ENCODE results near the gene DENND4C. TPM values are rescaled to one million over a fixed set of nuclear protein-coding genes. Genes with fewer than 3 reads are reported as not detected.

The DENND4C gene
- total and polyA plus RNA-seq, 2 donors (not counting 1 experiment from before 2014, with no cell fraction given) = 27.4 to 87.0 TPM

- DNase-seq (ENCODE audit: low read depth in 2 of 2) = peak; percentile 86 to 94
- H3K9ac ChIP-seq (ENCODE audit: insufficient read depth, low read length) = peak overlapping the region; percentile 27
- no peaks in the 10 kb centered on the region for H3K27me3 ChIP-seq (ENCODE audit: control insufficient read depth, insufficient read depth, low read length)
- H3K9me3 ChIP-seq (ENCODE audit: control insufficient read depth, insufficient read depth, low read depth, low read length) = no peaks in the 10 kb centered on the region
- H3K36me3 ChIP-seq (ENCODE audit: control insufficient read depth, insufficient read depth, low read length) = no peaks in the 10 kb centered on the region
- TF ChIP-seq EZH2 (IDR thresholded peaks at IDR 0.05; ENCODE audit: low read length, missing control alignments) (no peak), CTCF (conservative IDR thresholded peaks at IDR 0.05 in 1 of 2, IDR thresholded peaks at IDR 0.05 in 1 of 2; ENCODE audit: low read depth in 1 of 2, low read length in 2 of 2) (no peak)
- no peaks in the 10 kb centered on the region for H4K20me1 ChIP-seq (ENCODE audit: control insufficient read depth, extremely low read depth, insufficient read depth, low read length)
- peak overlapping the region; percentile 52 for H3K4me2 ChIP-seq (ENCODE audit: extremely low read depth, insufficient read depth, low read length)
- H3K27ac ChIP-seq (ENCODE audit: insufficient read depth, low read length) = peak overlapping the region; percentile 69
- no peak overlapping the region for H3K4me3 ChIP-seq (replicated peaks in 1 of 4; ENCODE audit: control extremely low read depth in 1 of 4, insufficient read depth in 1 of 4, low read depth in 3 of 4, low read length in 4 of 4)
- H3K4me1 ChIP-seq (ENCODE audit: control insufficient read depth, extremely low read depth, insufficient read depth, low read length) = peaks cover 5% of the 10 kb centered on the region
- H3K79me2 ChIP-seq (ENCODE audit: control insufficient read depth, insufficient read depth, low read length) = no peaks in the 10 kb centered on the region
- peak overlapping the region; percentile 51 for H2AFZ ChIP-seq (ENCODE audit: low read length)
These were observed 46.2 kb upstream of the DENND4C start for GRCh38 chr9:19184144-19184917.

- TF ChIP-seq EZH2 (IDR thresholded peaks at IDR 0.05; ENCODE audit: low read length, missing control alignments) (no peak), CTCF (conservative IDR thresholded peaks at IDR 0.05 in 1 of 2, IDR thresholded peaks at IDR 0.05 in 1 of 2; ENCODE audit: low read depth in 1 of 2, low read length in 2 of 2) (no peak)
These were observed 45.3 kb upstream of the DENND4C start for GRCh38 chr9:19185191-19185590.

GRCh38 chr9:19186232-19186631, 44.3 kb upstream of the DENND4C start:
- no peak overlapping the region for H3K9ac ChIP-seq (ENCODE audit: insufficient read depth, low read length)
- no peak overlapping the region for H3K4me3 ChIP-seq (replicated peaks in 1 of 4; ENCODE audit: control extremely low read depth in 1 of 4, insufficient read depth in 1 of 4, low read depth in 3 of 4, low read length in 4 of 4)
- H3K27me3 ChIP-seq (ENCODE audit: control insufficient read depth, insufficient read depth, low read length) = no peaks in the 10 kb centered on the region
- DNase-seq (ENCODE audit: low read depth in 2 of 2) = no peak
- TF ChIP-seq EZH2 (IDR thresholded peaks at IDR 0.05; ENCODE audit: low read length, missing control alignments) = no peak
- no peak for TF ChIP-seq CTCF (conservative IDR thresholded peaks at IDR 0.05 in 1 of 2, IDR thresholded peaks at IDR 0.05 in 1 of 2; ENCODE audit: low read depth in 1 of 2, low read length in 2 of 2)
- no peaks in the 10 kb centered on the region for H3K36me3 ChIP-seq (ENCODE audit: control insufficient read depth, insufficient read depth, low read length)
- no peak overlapping the region for H3K27ac ChIP-seq (ENCODE audit: insufficient read depth, low read length)
- H3K9me3 ChIP-seq (ENCODE audit: control insufficient read depth, insufficient read depth, low read depth, low read length) = no peaks in the 10 kb centered on the region
- peaks cover 5% of the 10 kb centered on the region for H3K4me1 ChIP-seq (ENCODE audit: control insufficient read depth, extremely low read depth, insufficient read depth, low read length)
- no peak overlapping the region for H2AFZ ChIP-seq (ENCODE audit: low read length)
- H3K4me2 ChIP-seq (ENCODE audit: extremely low read depth, insufficient read depth, low read length) = no peak overlapping the region
- no peaks in the 10 kb centered on the region for H4K20me1 ChIP-seq (ENCODE audit: control insufficient read depth, extremely low read depth, insufficient read depth, low read length)
- no peaks in the 10 kb centered on the region for H3K79me2 ChIP-seq (ENCODE audit: control insufficient read depth, insufficient read depth, low read length)

More at GRCh38 chr9:19185191-19185590, 45.3 kb upstream of the DENND4C start:
- Histone ChIP-seq H3K36me3 (ENCODE audit: control insufficient read depth, insufficient read depth, low read length) (no peaks in the 10 kb centered on the region), H3K4me3 (replicated peaks in 1 of 4; ENCODE audit: control extremely low read depth in 1 of 4, insufficient read depth in 1 of 4, low read depth in 3 of 4, low read length in 4 of 4) (no peak overlapping the region), H2AFZ (ENCODE audit: low read length) (no peak overlapping the region), H4K20me1 (ENCODE audit: control insufficient read depth, extremely low read depth, insufficient read depth, low read length) (no peaks in the 10 kb centered on the region), H3K9ac (ENCODE audit: insufficient read depth, low read length) (no peak overlapping the region), H3K4me2 (ENCODE audit: extremely low read depth, insufficient read depth, low read length) (no peak overlapping the region), H3K79me2 (ENCODE audit: control insufficient read depth, insufficient read depth, low read length) (no peaks in the 10 kb centered on the region), H3K9me3 (ENCODE audit: control insufficient read depth, insufficient read depth, low read depth, low read length) (no peaks in the 10 kb centered on the region), H3K27me3 (ENCODE audit: control insufficient read depth, insufficient read depth, low read length) (no peaks in the 10 kb centered on the region), H3K27ac (ENCODE audit: insufficient read depth, low read length) (no peak overlapping the region), H3K4me1 (ENCODE audit: control insufficient read depth, extremely low read depth, insufficient read depth, low read length) (peaks cover 5% of the 10 kb centered on the region)
- no peak for DNase-seq (ENCODE audit: low read depth in 2 of 2)

Measured in fibroblast of lung (primary cell).